GM21576 (cell line): ENCODE measurements around the gene PPIE.

Experiments
- ATAC-seq: cut with Tn5 transposase; IDR thresholded peaks from one replicate; pipeline ENCODE4 v1.9.1; 2021; ENCODE audit warnings: mild to moderate bottlenecking, moderate library complexity; ENCODE audit not compliant: unreplicated experiment

Gene PPIE

DNA sequence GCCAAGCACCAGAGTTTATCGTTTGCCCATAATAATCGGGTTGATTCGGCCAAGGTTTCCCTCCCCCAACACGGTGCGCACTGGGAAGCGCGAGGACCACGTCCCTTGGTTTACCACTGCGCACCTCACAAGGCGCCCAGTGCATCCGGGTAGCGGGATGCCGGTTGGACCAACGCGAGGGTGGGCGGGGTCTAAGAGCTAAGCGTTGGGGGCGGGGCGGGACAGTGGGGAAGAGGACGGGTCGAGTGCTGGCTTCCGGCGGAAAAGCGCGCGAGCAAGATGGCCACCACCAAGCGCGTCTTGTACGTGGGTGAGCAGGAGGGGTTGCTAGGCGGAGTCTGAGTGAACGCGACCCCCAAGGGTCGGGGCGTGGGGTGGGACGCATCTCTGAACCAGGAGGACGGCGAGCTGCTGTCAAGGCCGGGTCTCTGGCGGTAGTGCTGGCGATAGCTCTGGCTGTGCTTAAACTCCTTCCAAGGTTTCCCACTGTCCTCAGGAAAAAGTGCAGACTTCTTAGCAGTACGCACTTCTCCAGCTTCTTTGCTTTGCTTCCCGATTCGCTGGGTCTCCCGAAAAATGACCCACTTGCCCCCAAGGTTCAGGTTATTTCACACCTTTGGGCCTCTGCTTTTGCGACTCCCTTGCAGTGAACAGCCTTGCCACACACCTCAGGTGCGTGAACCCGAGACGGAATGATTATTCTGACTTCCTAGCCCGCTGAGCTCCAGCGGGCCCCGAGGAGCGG is at the start of gene PPIE:
Gene PPIE (plus strand): TSS at position 261 of the 745 bp plus-strand sequence. CDS start 19 bp downstream, at position 280.
- peak; percentile 81 for ATAC-seq

DNA sequence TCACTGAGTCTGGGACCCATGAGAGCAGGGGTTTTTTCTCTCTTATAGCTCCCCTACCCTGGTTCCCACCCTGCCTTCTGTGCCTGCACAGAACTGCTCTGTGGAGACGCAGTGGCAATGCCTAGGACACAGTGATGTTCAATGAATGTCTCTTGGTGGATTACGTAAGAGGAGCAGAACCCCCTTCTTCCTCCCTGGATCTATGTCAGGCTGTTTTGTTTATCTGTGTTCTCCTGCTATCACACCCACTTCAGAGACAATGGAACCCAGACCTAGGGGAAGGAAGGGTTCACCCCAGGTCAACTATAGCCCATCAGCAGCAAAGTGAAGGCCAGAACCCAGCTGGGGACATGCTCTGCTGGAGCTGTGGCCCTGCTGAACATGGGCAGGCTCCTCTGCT is 49.5 kb upstream of the PPIE start:
- no peak for ATAC-seq

DNA sequence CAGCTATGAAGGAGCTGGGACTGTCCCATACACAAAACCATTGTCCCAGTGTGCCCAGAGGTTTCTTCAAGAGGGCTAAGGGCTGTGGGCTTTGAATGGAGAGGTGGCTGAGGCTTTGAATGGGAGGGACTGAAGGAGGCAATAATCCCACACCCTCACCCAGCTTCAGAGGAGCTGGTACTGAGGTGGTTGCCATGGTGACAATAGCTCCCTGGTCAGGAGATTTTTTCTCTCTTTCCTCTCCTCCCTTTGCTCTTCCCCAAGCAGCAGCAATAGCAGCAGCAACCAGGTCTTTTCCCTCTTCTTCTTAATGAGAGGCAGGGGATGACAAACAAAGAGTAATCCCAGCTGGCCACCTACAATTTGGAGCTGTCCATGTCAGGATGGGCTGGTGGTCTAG is 49.0 kb upstream of the PPIE start:
- no peak for ATAC-seq

- ATAC-seq, result no peak
Observed at GRCh38 chr1:39690225-39690624, 48.5 kb upstream of the PPIE start.

GRCh38 chr1:39690794-39691382 is 47.8 kb upstream of the PPIE start:
- ATAC-seq, result no peak

DNA sequence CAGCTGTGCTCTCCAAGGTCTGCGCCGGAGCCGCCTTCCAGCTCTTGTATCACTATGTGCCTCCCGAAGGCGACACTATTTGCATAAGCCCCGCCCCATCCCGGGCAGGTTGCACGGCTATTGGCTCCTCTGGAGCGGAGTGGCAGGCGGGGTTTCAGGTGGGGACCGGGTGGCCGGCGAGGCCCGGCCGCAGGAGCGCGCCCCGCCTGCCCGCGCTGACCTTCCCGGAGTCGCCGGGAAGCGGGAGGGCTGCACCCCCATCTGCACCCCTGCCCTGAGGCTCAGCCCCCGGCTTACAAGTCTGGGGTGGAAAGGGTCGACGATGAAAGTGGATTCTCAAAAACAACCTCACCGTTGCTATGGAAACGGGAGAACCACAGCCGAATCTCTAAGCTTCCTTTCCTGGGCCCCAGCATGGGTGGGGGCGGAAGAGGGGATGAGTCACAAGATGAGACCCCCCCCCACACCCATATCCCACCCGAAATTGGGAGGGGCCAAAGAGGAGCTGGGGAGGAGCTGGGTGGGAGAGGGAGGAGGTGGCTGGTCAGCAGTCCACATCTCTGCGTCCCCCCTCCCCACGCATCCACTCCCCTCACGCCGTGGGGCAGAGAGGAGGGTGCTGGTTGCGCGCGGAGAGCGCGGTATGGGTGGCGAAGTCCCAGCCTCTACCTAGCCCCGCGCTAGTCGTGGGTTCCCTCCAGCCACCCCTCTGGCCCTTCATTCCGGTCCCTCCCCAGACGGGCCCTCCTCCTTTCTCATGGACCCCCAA is 47.1 kb upstream of the PPIE start, which contains the start of gene HPCAL4:
Gene HPCAL4 (minus strand): TSS at position 51 of the 769 bp plus-strand sequence. CDS start 6,830 bp downstream, outside the sequence.
- peak; percentile 63 for ATAC-seq

GRCh38 chr1:39692152-39693074 is 46.3 kb upstream of the PPIE start:
- ATAC-seq, result no peak

- ATAC-seq, result no peak
Observed at GRCh38 chr1:39694026-39694425, 44.7 kb upstream of the PPIE start.

- ATAC-seq, result no peak
Observed at GRCh38 chr1:39695016-39695415, 43.7 kb upstream of the PPIE start.

DNA sequence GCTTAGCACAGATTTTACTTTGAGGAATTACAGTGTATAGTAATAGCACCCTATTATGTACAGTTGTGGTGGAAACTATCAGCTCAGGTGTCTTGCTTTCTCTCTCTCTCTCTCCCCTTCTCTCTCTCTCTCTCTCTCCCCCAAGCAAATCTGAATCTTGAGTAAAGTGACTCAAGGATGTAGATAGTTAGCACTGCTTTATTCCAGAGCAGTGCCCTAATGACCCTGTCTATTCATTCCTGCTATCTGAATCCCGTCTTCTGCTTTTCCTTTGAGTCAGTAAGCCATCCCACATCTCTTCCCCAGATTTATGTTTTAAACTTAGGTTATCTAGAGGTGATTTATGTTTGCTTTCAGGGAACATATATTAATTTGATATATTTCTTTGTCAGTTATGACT is 42.2 kb upstream of the PPIE start:
- ATAC-seq, result no peak

DNA sequence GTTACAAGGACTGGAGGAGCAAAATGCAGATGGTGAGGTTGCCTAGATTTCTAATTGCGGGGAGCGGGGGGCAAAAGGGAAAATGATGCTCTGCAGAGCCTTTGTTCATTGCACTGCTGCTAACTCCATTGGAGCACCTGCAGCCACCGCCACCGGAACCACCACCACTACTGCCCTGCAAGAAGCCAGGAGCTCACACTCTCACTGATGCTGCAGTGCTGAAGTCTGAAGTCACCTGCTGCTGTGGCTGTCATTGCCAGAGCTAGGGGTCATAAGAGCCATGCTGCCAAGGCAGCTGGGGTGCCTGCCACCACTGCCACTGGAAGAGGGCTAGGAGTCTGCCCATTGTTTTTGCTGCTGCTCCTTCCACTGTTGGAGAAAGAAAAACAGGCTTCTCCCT is 40.1 kb upstream of the PPIE start:
- no peak for ATAC-seq

DNA sequence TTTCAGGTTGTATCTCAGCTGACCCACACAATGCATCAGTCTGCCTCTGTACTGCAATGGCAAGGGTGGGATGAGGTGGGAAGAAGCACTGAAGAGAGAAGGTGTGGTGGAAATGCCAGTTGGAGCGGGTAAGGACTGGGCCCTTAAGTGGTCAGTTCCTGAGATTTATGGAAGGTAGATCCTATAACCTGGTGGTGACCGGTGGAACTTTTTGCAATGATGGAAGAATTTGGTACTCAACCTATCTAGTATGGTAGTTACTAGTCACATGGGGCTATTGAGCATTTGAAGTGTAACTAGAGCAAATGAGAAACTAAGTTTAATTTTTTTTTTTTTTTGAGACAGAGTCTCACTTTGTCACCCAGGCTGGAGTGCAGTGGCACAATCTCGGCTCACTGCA is 39.3 kb upstream of the PPIE start:
- no peak for ATAC-seq

GRCh38 chr1:39700348-39700747 is 38.3 kb upstream of the PPIE start:
- no peak for ATAC-seq

DNA sequence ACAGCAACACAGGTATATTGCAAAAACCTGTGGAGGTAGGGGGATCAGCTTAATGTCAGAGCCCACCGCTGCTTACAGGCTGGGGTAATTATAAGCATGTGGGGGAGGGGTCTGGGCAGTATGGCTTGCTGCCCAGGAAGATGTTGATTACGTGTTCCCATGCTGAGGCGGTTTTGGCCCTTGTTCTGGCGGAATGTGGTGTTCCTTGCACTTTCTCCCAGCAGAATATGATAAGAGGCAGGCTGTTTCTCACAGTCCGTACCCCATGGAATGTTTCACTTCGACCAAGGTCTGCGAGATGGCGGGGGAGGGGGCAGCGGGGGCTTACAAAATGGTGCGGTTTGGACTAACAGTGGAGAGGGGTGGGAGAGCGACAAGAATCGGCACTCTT is 37.6 kb upstream of the PPIE start:
- ATAC-seq, result no peak

DNA sequence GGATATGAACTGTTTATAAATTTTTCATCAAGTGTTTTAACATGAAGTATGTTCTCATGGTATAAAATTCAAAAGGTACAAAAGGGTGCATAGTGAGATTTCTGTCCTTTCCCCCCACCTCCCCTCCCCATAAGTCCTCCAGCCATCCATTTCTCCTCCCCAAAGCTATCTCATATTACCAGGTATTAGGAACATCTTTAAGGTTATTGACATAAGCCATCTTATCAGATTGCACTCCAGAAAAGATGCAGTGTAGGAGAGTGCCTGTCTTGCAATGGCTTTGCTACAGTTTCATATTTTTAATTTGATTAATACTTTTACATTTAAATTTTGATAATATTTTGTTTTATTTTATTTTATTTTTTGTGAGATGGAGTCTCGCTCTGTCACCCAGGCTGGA is 33.9 kb upstream of the PPIE start:
- ATAC-seq, result no peak

DNA sequence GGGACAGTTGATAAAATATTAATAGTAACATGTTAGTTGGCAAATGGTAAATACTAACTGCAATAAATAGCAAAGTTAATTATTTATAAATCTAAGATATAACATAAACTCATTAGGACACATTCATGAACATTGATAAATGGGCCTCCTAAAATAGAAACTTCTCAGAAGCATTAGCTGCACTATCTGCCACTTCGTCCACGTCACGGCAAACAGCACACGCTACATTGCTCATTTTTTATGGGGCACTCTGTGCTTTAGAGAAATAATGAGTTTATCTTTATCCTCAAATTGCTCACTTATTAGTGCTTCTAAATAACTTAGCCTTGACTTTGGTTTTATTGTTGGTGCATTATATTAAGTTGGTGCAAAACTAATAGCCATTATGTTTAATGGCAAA is 31.2 kb upstream of the PPIE start:
- ATAC-seq, result no peak

DNA sequence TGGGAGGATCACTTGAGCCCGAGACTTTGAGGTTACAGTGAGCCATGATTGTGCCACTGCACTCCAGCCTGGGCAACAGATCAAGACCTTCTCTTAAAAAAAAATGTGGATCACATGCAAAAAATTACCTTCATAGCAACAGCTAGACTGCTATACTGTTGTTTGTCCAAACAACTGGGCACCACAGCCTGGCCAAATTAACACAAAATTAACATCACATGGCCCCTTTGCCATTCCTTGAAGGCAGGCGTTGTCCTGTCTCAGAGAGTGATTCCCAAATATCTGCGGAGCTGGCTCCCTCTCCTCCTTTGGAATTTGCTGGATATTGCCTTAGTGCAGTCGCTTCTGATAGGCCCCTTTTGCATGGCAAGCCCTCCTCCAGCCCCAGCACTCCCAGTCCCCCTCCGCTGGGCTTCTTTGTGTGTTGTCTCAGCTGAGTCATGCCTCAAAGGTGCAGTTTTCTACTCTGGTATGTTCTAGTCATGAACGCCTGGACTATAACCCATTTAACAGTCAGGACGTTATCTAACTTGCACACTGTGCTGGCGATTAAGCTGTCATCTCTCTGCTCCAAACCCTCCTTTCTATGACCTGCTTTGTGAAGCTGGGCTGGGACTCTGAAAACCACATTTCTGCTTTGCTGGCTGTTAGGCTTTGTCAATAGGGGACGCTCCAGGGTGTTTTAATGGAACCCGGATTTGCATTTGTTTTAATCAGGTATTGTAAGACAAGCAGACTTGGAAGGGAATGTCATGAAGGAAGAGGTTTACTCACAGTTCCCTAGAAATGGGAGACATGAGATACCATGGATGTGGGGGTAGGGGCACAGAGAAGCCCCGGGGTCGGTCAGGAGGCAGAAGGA is 27.3 kb upstream of the PPIE start:
- ATAC-seq, result no peak

DNA sequence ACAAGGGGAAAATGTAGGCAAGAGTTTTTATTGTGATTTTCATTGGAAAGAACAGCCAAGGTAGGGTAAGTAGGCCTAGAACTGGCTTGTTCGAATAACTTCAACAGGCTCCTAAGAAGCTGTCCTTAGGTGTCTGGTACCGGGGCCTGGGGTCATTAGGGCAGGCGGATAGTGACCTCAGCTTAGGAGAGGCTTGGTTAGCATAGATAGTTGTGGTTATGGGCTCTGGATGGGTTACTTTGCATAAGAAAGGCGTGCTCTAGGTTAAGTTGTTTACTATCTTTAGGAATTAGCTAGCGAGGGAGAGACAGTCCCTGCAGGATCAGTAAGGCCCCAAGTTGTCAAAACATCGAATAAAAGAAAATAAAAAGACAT is 26.7 kb upstream of the PPIE start:
- no peak for ATAC-seq

- ATAC-seq, result no peak
Observed at GRCh38 chr1:39713557-39713956, 25.1 kb upstream of the PPIE start.

DNA sequence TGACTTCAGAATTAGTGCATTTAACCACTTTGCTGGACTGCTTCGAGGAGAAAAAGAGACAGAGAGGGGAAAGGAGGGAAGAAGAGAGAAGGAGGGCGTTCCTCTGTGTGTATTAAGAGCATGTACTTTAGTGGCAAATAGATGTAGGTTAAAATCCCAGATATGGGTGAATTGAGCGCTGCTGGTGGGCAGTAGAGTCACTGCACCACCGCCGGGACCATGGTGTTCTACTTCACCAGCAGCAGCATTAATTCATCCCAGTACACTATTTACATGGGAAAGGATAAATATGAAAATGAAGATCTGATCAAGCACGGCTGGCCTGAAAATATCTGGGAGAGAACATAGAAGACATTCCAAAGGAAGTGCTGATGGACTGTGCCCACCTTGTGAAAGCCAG is 20.9 kb upstream of the PPIE start:
- ATAC-seq, result no peak
